ENCODE measurements around the gene HMCES. TPM values are rescaled to one million over a fixed set of nuclear protein-coding genes. Genes with fewer than 3 reads are reported as not detected.
A peak's percentile ranks its signal among the peaks of the same experiment; 100 is the strongest.

Gene HMCES
- total and polyA plus RNA-seq, 2 of the 13 experiments (the other 11 are each of a cell fraction or from before 2014, with no cell fraction given) = 16.1 to 37.5 TPM

DNA sequence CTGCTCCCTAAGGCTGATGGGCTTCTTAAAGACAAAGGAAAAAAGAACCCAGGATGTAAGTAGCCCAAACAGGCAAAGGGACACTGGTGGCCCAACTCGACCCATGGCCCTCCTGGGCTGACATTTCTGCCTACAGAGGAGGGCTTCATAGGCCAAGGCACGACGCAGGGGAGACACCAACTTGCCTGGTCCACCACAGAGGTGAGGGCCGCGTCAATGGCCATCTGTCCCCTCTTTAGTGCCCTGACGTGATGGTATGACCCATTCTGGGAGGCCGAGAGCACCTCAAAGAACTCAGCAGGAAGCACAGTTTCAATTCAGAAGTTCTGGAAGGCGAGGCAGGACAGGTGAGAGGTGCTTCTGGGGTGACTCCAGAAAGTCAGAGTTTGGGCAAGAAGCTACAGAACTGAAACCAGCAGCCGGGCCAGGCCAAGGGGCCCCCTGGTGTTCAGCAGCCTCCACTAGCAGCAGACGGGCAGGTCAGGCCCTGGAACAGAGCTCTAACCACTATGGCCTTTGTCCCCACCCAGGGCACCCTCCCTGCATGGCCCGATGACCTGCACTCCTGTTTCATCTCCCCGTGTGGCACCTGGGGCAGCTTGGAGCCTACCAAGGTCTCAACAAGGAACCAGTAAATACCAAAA is 45.1 kb downstream of the HMCES start:
- Histone ChIP-seq H3K27me3 (ENCODE audit: control insufficient read depth in 1 of 2, insufficient read depth in 2 of 2, low read length in 2 of 2) (no peaks in the 10 kb centered on the region), H3K4me2 (ENCODE audit: low read depth, low read length) (peak overlapping the region; percentile 50), H3K4me1 (ENCODE audit: insufficient read depth, low read length) (peaks cover 42% of the 10 kb centered on the region), H3K27ac (ENCODE audit: extremely low read length, insufficient read depth, low read length) (no peak overlapping the region), H3K79me2 (ENCODE audit: insufficient read depth, low read length) (no peaks in the 10 kb centered on the region), H2AFZ (ENCODE audit: low read length) (no peak overlapping the region), H3K9me3 (ENCODE audit: low read length) (no peaks in the 10 kb centered on the region), H3K36me3 (replicated peaks in 1 of 2; ENCODE audit: control insufficient read depth in 1 of 2, insufficient read depth in 2 of 2, low read length in 2 of 2) (no peaks in the 10 kb centered on the region), H3K9ac (ENCODE audit: insufficient read depth, low read depth, low read length) (no peak overlapping the region), H4K20me1 (ENCODE audit: insufficient read depth, low read length) (no peaks in the 10 kb centered on the region), H3K4me3 (replicated peaks in 1 of 3; ENCODE audit: insufficient read depth in 1 of 3, low read depth in 2 of 3, low read length in 3 of 3) (no peak overlapping the region; a peak in 1 of 6 replicates)
- in situ Hi-C loops (cut with HindIII; ENCODE audit: extremely low pct_ligation_motif_present, low pct_unique_long_range_greater_than_20kb) = no loop called here
- BruUV-seq (replicated peaks) = no TSS peak
- intact Hi-C loops (cut with micrococcal nuclease; ENCODE audit: unreplicated experiment) = no loop called here
- peak; percentile 83 for ATAC-seq
- POLR2A ChIA-PET = interaction anchor here (1.4 to 1.7 kb wide), 2 partner anchors 10 to 75 kb away, joined by 5 to 6 read pairs; partner anchors contain the start of gene COPG1
- CTCF ChIA-PET (ENCODE audit: low intra/inter-chr PET ratio, low total read pairs) = no interaction called here
- FAIRE-seq = peak; percentile 26
- DNase-seq (ENCODE audit: low spot score) = no peak
- 24% methylated on average over 8 of the region's 12 CpGs for WGBS (ENCODE audit: low lambda C conversion rate)
- TF ChIP-seq ZNF768 (CRISPR knock-in tag; IDR thresholded peaks at IDR 0.05) (no peak), RFX5 (IDR thresholded peaks at IDR 0.05; ENCODE audit: low read depth, low read length) (no peak), ZFP36L1 (CRISPR knock-in tag; IDR thresholded peaks at IDR 0.05) (no peak), ZNF160 (CRISPR knock-in tag; IDR thresholded peaks at IDR 0.05) (no peak), MTF2 (CRISPR knock-in tag; IDR thresholded peaks at IDR 0.05; ENCODE audit: borderline replicate concordance) (no peak), NR2F6 (IDR thresholded peaks at IDR 0.05) (no peak), NR2F6 (CRISPR knock-in tag; IDR thresholded peaks at IDR 0.05) (peak; percentile 63; the same call in 1 of the 2 replicates), ZNF678 (CRISPR knock-in tag; IDR thresholded peaks at IDR 0.05) (no peak), MZF1 (CRISPR knock-in tag; IDR thresholded peaks at IDR 0.05; ENCODE audit: borderline replicate concordance) (no peak), KAT8 (CRISPR knock-in tag; IDR thresholded peaks at IDR 0.05) (no peak), ZNF333 (CRISPR knock-in tag; IDR thresholded peaks at IDR 0.05; ENCODE audit: borderline replicate concordance) (no peak), FLYWCH1 (CRISPR knock-in tag; IDR thresholded peaks at IDR 0.05) (no peak), SETDB1 (CRISPR knock-in tag; IDR thresholded peaks at IDR 0.05; ENCODE audit: borderline replicate concordance) (no peak), ZNF263 (CRISPR knock-in tag; IDR thresholded peaks at IDR 0.05) (no peak), ZFY (CRISPR knock-in tag; IDR thresholded peaks at IDR 0.05) (peak; percentile 65; the same call in 1 of the 2 replicates), CENPT (CRISPR knock-in tag; IDR thresholded peaks at IDR 0.05; ENCODE audit: low read depth) (no peak), ZSCAN25 (CRISPR knock-in tag; IDR thresholded peaks at IDR 0.05) (no peak)
- TF ChIP-seq, protein P1, sequence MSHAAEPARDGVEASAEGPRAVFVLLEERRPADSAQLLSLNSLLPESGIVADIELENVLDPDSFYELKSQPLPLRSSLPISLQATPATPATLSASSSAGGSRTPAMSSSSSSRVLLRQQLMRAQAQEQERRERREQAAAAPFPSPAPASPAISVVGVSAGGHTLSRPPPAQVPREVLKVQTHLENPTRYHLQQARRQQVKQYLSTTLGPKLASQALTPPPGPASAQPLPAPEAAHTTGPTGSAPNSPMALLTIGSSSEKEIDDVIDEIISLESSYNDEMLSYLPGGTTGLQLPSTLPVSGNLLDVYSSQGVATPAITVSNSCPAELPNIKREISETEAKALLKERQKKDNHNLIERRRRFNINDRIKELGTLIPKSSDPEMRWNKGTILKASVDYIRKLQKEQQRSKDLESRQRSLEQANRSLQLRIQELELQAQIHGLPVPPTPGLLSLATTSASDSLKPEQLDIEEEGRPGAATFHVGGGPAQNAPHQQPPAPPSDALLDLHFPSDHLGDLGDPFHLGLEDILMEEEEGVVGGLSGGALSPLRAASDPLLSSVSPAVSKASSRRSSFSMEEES (CRISPR knock-in tag; IDR thresholded peaks at IDR 0.05) = no peak
- TF ChIP-seq, protein P2, sequence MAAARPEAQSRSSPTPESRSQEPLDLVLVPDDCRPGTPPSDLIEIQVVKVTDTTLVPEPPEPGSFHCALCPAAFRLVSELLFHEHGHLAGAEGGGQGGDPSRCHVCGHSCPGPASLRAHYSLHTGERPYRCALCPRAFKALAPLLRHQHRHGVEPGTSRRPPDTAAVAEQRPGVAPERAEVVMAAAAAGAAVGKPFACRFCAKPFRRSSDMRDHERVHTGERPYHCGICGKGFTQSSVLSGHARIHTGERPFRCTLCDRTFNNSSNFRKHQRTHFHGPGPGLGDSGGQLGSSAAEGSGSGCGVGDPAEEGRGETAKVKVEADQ (CRISPR knock-in tag; IDR thresholded peaks at IDR 0.05; ENCODE audit: borderline replicate concordance) = no peak
- TF ChIP-seq, protein P3, sequence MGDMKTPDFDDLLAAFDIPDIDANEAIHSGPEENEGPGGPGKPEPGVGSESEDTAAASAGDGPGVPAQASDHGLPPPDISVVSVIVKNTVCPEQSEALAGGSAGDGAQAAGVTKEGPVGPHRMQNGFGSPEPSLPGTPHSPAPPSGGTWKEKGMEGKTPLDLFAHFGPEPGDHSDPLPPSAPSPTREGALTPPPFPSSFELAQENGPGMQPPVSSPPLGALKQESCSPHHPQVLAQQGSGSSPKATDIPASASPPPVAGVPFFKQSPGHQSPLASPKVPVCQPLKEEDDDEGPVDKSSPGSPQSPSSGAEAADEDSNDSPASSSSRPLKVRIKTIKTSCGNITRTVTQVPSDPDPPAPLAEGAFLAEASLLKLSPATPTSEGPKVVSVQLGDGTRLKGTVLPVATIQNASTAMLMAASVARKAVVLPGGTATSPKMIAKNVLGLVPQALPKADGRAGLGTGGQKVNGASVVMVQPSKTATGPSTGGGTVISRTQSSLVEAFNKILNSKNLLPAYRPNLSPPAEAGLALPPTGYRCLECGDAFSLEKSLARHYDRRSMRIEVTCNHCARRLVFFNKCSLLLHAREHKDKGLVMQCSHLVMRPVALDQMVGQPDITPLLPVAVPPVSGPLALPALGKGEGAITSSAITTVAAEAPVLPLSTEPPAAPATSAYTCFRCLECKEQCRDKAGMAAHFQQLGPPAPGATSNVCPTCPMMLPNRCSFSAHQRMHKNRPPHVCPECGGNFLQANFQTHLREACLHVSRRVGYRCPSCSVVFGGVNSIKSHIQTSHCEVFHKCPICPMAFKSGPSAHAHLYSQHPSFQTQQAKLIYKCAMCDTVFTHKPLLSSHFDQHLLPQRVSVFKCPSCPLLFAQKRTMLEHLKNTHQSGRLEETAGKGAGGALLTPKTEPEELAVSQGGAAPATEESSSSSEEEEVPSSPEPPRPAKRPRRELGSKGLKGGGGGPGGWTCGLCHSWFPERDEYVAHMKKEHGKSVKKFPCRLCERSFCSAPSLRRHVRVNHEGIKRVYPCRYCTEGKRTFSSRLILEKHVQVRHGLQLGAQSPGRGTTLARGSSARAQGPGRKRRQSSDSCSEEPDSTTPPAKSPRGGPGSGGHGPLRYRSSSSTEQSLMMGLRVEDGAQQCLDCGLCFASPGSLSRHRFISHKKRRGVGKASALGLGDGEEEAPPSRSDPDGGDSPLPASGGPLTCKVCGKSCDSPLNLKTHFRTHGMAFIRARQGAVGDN (CRISPR knock-in tag; IDR thresholded peaks at IDR 0.05) = peak; percentile 67
